KMS-11 (cell line): ENCODE results near the gene TAB2.
A peak's percentile ranks its signal among the peaks of the same experiment; 100 is the strongest.
"Not testable (repeated sequence)": the region's sequence is repeated elsewhere in the genome, so short reads cannot be mapped to it uniquely, and the experiment has no call there.

ENCODE experiments used
- H2AFZ ChIP-seq: fragments of 200-600 bp; sonication (generic); 2 replicates; pipeline ENCODE4 v1.6.1; 2016; ENCODE audit warnings: antibody characterized with exemption, mixed run types, low read depth
- H3K27ac ChIP-seq: fragments of 200-600 bp; sonication (generic); 2 replicates; pipeline ENCODE4 v1.6.1; 2016; ENCODE audit warnings: mild to moderate bottlenecking, mixed run types
- H3K27me3 ChIP-seq: fragments of 200-600 bp; sonication (generic); 2 replicates; pipeline ENCODE4 v1.6.1; 2017; ENCODE audit warnings: mild to moderate bottlenecking, low read depth, mixed run types, moderate library complexity; ENCODE audit not compliant: insufficient read depth
- H3K36me3 ChIP-seq: fragments of 200-600 bp; sonication (generic); 2 replicates; pipeline ENCODE4 v1.6.1; 2017; ENCODE audit warnings: mild to moderate bottlenecking, mixed run types; ENCODE audit not compliant: insufficient read depth
- H3K4me1 ChIP-seq: fragments of 200-600 bp; sonication (generic); 2 replicates; pipeline ENCODE4 v1.6.1; 2016; ENCODE audit warnings: mild to moderate bottlenecking, low read depth, mixed run types; ENCODE audit not compliant: poor library complexity, severe bottlenecking
- H3K4me2 ChIP-seq: fragments of 200-600 bp; sonication (generic); 2 replicates; pipeline ENCODE4 v1.7.0; 2016; ENCODE audit warnings: mild to moderate bottlenecking, mixed run types
- H3K4me3 ChIP-seq: fragments of 200-600 bp; sonication (generic); IDR thresholded peaks from 2 replicates; pipeline ENCODE4 v1.6.1; 2017; ENCODE audit warnings: low read depth, low read length, mixed read lengths; ENCODE audit not compliant: insufficient read depth
- H3K79me2 ChIP-seq: fragments of 200-600 bp; sonication (generic); 2 replicates; pipeline ENCODE4 v1.6.1; 2016; ENCODE audit warnings: low read depth, mixed run types; ENCODE audit not compliant: insufficient read depth
- H3K9ac ChIP-seq: fragments of 200-600 bp; sonication (generic); 2 replicates; pipeline ENCODE4 v1.6.1; 2016; ENCODE audit warnings: mild to moderate bottlenecking, mixed run types
- H4K20me1 ChIP-seq: fragments of 200-600 bp; sonication (generic); 2 replicates; pipeline ENCODE4 v1.6.1; 2016; ENCODE audit warnings: mild to moderate bottlenecking, mixed run types; ENCODE audit not compliant: insufficient read depth
- CTCF ChIP-seq: fragments of 200-600 bp; sonication (generic); conservative IDR thresholded peaks from 2 replicates; pipeline ENCODE4 v1.6.1; 2017; ENCODE audit warnings: low read depth, mild to moderate bottlenecking, antibody characterized with exemption, low read length, moderate library complexity, mixed read lengths

Gene TAB2

GRCh38 chr6:149319422-149319821, 1.9 kb downstream of the TAB2 start:
- H3K4me2 ChIP-seq, result peak overlapping the region; percentile 47; the same call in 1 of the 2 replicates
- H3K27ac ChIP-seq, result no peak overlapping the region
- TF ChIP-seq CTCF, result no peak
- H4K20me1 ChIP-seq, result 0 out of 2 replicates have a peak, but pooled peaks cover 3% of the 10 kb centered on the region
- peaks cover 38% of the 10 kb centered on the region for H3K4me1 ChIP-seq
- H3K79me2 ChIP-seq, result peaks cover 58% of the 10 kb centered on the region; the same call in 1 of the 2 replicates
- no peak overlapping the region for H2AFZ ChIP-seq
- H3K27me3 ChIP-seq, result no peaks in the 10 kb centered on the region
- H3K36me3 ChIP-seq, result no peaks in the 10 kb centered on the region
- H3K9ac ChIP-seq, result no peak overlapping the region
- no peak overlapping the region for H3K4me3 ChIP-seq

GRCh38 chr6:149320016-149320415, 2.5 kb downstream of the TAB2 start:
- not testable (repeated sequence) for H3K27ac ChIP-seq

GRCh38 chr6:149320796-149321195, 3.3 kb downstream of the TAB2 start:
- H3K27ac ChIP-seq, result no peak overlapping the region
- no peaks in the 10 kb centered on the region for H3K27me3 ChIP-seq
- H3K4me2 ChIP-seq, result no peak overlapping the region
- TF ChIP-seq CTCF, result no peak
- no peak overlapping the region for H3K4me3 ChIP-seq
- 0 out of 2 replicates have a peak, but pooled peaks cover 3% of the 10 kb centered on the region for H4K20me1 ChIP-seq
- H3K9ac ChIP-seq, result no peak overlapping the region
- H2AFZ ChIP-seq, result no peak overlapping the region
- H3K79me2 ChIP-seq, result peaks cover 72% of the 10 kb centered on the region; the same call in 1 of the 2 replicates
- H3K4me1 ChIP-seq, result peaks cover 42% of the 10 kb centered on the region
- no peaks in the 10 kb centered on the region for H3K36me3 ChIP-seq

More at GRCh38 chr6:149320016-149320415, 2.5 kb downstream of the TAB2 start:
- not testable (repeated sequence) for H3K27me3 ChIP-seq, H2AFZ ChIP-seq, H3K4me3 ChIP-seq, H3K36me3 ChIP-seq, H3K4me2 ChIP-seq, H4K20me1 ChIP-seq, H3K9ac ChIP-seq
- H3K79me2 ChIP-seq, result peaks cover 64% of the 10 kb centered on the region; the same call in 1 of the 2 replicates
- H3K4me1 ChIP-seq, result peaks cover 44% of the 10 kb centered on the region

- H3K9ac ChIP-seq, result no peak overlapping the region
- 0 out of 2 replicates have a peak, but pooled peaks cover 10% of the 10 kb centered on the region for H4K20me1 ChIP-seq
- TF ChIP-seq CTCF, result no peak
Measured at GRCh38 chr6:149323353-149323752, 5.8 kb downstream of the TAB2 start.

GRCh38 chr6:149323925-149324324, 6.4 kb downstream of the TAB2 start:
- Histone ChIP-seq H4K20me1 (0 out of 2 replicates have a peak, but pooled peaks cover 10% of the 10 kb centered on the region), H3K4me3 (no peak overlapping the region), H3K27ac (no peak overlapping the region), H3K79me2 (peaks cover 92% of the 10 kb centered on the region), H3K9ac (no peak overlapping the region), H3K4me2 (no peak overlapping the region), H3K4me1 (peaks cover 33% of the 10 kb centered on the region), H3K36me3 (no peaks in the 10 kb centered on the region), H2AFZ (no peak overlapping the region), H3K27me3 (no peaks in the 10 kb centered on the region)
- no peak for TF ChIP-seq CTCF

More at GRCh38 chr6:149323353-149323752, 5.8 kb downstream of the TAB2 start:
- Histone ChIP-seq H3K4me1 (peaks cover 36% of the 10 kb centered on the region), H3K27ac (no peak overlapping the region), H2AFZ (no peak overlapping the region), H3K36me3 (no peaks in the 10 kb centered on the region), H3K79me2 (peaks cover 93% of the 10 kb centered on the region), H3K27me3 (no peaks in the 10 kb centered on the region), H3K4me2 (no peak overlapping the region), H3K4me3 (no peak overlapping the region)
